Liver (tissue), 3 donors: ENCODE results near the gene CAMKMT.

ENCODE experiments used
- ATF3 ChIP-seq: IDR thresholded peaks from 2 replicates; pipeline ENCODE4 v1.6.1; 2016; ENCODE audit warnings: antibody characterized with exemption
- CTCF ChIP-seq: fragments of 150-350 bp; IDR thresholded peaks from 2 replicates; pipeline ENCODE4 v1.5.1; 2017; ENCODE audit warnings: improper control_type of control experiment, low read depth, low read length; ENCODE audit not compliant: missing input control
- FOXA1 ChIP-seq: IDR thresholded peaks from 2 replicates; pipeline ENCODE4 v1.6.1; 2016; ENCODE audit warnings: antibody characterized with exemption
- GABPA ChIP-seq, 2 donors: IDR thresholded peaks in 1 of 2; conservative IDR thresholded peaks in 1 of 2; 2 replicates each; pipeline ENCODE4 v1.6.1; 2016; ENCODE audit warnings: antibody characterized with exemption in 2 of 2, mild to moderate bottlenecking in 1 of 2, moderate library complexity in 1 of 2
- JUND ChIP-seq, 2 donors: IDR thresholded peaks; 2 replicates each; pipeline ENCODE4 v1.6.1; 2016; ENCODE audit warnings: antibody characterized with exemption in 2 of 2
- RAD21 ChIP-seq, 2 donors: IDR thresholded peaks; 2 replicates each; pipeline ENCODE4 v1.6.1; 2016; ENCODE audit warnings: antibody characterized with exemption in 2 of 2, mild to moderate bottlenecking in 2 of 2
- REST ChIP-seq: IDR thresholded peaks from 2 replicates; pipeline ENCODE4 v1.6.1; 2016; ENCODE audit warnings: antibody characterized with exemption, mild to moderate bottlenecking
- RXRA ChIP-seq, 2 donors: IDR thresholded peaks; 2 replicates each; pipeline ENCODE4 v1.6.1; 2017 to 2018; ENCODE audit warnings: antibody characterized with exemption in 2 of 2, mild to moderate bottlenecking in 1 of 2
- SP1 ChIP-seq: IDR thresholded peaks from 2 replicates; pipeline ENCODE4 v1.6.1; 2018; ENCODE audit warnings: antibody characterized with exemption, mild to moderate bottlenecking
- TAF1 ChIP-seq: conservative IDR thresholded peaks from 2 replicates; pipeline ENCODE4 v1.6.1; 2016; ENCODE audit warnings: antibody characterized with exemption, mild to moderate bottlenecking
- YY1 ChIP-seq: IDR thresholded peaks from 2 replicates; pipeline ENCODE4 v1.6.1; 2016; ENCODE audit warnings: antibody characterized with exemption, mild to moderate bottlenecking
- TF ChIP-seq, protein P1 (sequence below): IDR thresholded peaks from 2 replicates; pipeline ENCODE4 v1.6.1; 2016; ENCODE audit warnings: antibody characterized with exemption
- donor health status: healthy.
- donor health status: healthy.

GRCh38 chr2:44605511-44605910 lies 243.8 kb downstream of the CAMKMT start:
- TF ChIP-seq YY1, result no peak
- no peak for TF ChIP-seq CTCF
- no peak for TF ChIP-seq JUND (IDR thresholded peaks at IDR 0.05)
- no peak for TF ChIP-seq TAF1
- TF ChIP-seq, protein P1, sequence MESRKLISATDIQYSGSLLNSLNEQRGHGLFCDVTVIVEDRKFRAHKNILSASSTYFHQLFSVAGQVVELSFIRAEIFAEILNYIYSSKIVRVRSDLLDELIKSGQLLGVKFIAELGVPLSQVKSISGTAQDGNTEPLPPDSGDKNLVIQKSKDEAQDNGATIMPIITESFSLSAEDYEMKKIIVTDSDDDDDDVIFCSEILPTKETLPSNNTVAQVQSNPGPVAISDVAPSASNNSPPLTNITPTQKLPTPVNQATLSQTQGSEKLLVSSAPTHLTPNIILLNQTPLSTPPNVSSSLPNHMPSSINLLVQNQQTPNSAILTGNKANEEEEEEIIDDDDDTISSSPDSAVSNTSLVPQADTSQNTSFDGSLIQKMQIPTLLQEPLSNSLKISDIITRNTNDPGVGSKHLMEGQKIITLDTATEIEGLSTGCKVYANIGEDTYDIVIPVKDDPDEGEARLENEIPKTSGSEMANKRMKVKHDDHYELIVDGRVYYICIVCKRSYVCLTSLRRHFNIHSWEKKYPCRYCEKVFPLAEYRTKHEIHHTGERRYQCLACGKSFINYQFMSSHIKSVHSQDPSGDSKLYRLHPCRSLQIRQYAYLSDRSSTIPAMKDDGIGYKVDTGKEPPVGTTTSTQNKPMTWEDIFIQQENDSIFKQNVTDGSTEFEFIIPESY, result no peak
- TF ChIP-seq RXRA (IDR thresholded peaks at IDR 0.05), result no peak
- no peak for TF ChIP-seq RAD21 (IDR thresholded peaks at IDR 0.05)
- no peak for TF ChIP-seq GABPA (IDR thresholded peaks at IDR 0.05 in 1 of 2, conservative IDR thresholded peaks at IDR 0.05 in 1 of 2)
- no peak for TF ChIP-seq SP1
- TF ChIP-seq ATF3, result no peak
- TF ChIP-seq REST, result no peak
- TF ChIP-seq FOXA1, result no peak
